Gastrocnemius medialis (tissue), 4 donors: Measurements from ENCODE around the gene PGLYRP2.

Experiments used
- POLR2A ChIP-seq, 2 donors: fragments of 450-650 bp; IDR thresholded peaks; one replicate each; pipeline ENCODE4 v1.6.1; 2017; ENCODE audit warnings: antibody characterized with exemption in 2 of 2, mild to moderate bottlenecking in 2 of 2, moderate library complexity in 2 of 2
- TF ChIP-seq, protein P1 (sequence below), 5 experiments: fragments of 450-650 bp in 3 of 5; fragments of 200-600 bp in 2 of 5; sonication (generic) in 2 of 5; IDR thresholded peaks in 4 of 5; conservative IDR thresholded peaks in 1 of 5; 1 replicate in 4 of 5; 2 replicates in 1 of 5; pipeline ENCODE4 v1.5.1; 2016 to 2019; ENCODE audit warnings: antibody characterized with exemption in 5 of 5, mild to moderate bottlenecking in 3 of 5, moderate library complexity in 3 of 5

DNA sequence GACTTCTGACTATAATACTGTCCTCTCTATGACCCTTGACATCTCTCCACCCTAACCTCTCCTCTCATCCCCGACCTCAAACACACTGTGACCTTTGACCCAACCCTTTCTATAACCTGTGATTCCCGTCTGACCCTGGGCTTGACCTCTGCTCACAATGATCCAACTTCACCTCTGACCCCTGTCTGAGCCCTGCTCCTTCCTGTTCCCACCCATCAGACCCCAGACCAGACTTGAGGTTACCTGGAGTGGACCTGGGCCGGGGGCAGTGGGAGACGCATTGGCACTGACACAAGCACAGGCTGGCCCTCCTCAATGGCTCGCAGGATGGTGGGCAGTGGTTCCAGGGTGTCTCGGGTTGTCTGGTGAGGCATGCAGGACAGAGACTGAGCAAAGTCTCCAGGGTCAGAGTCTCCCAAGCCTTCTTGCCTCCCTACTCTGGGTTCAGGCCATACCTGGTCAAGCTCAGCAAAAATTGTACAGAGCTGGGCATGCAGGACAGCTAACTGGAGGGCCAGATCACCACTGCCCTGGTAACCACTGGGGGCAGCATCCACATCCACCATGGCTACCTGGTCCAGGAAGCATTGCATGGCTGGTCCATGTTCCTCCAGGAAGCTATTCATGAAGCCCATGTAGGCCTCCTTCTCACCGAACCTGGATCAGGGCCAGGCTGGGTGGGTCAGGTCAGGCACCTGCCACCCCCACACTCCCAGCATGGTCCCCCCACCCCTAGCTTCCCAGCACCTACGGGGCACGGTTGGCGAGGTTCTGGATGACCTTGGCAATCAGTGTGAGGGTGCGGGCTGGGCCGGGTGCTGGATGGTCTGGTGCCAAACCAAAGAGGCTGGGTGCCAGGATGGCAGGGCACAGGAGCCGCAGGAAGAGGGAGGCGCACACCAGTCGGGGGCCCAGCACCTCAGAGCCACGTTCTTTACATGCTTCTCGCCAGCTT lies 25.1 kb downstream of the PGLYRP2 start:
- TF ChIP-seq, protein P1, sequence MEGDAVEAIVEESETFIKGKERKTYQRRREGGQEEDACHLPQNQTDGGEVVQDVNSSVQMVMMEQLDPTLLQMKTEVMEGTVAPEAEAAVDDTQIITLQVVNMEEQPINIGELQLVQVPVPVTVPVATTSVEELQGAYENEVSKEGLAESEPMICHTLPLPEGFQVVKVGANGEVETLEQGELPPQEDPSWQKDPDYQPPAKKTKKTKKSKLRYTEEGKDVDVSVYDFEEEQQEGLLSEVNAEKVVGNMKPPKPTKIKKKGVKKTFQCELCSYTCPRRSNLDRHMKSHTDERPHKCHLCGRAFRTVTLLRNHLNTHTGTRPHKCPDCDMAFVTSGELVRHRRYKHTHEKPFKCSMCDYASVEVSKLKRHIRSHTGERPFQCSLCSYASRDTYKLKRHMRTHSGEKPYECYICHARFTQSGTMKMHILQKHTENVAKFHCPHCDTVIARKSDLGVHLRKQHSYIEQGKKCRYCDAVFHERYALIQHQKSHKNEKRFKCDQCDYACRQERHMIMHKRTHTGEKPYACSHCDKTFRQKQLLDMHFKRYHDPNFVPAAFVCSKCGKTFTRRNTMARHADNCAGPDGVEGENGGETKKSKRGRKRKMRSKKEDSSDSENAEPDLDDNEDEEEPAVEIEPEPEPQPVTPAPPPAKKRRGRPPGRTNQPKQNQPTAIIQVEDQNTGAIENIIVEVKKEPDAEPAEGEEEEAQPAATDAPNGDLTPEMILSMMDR (IDR thresholded peaks at IDR 0.05 in 4 of 5, conservative IDR thresholded peaks at IDR 0.05 in 1 of 5) = no peak
- TF ChIP-seq POLR2A (IDR thresholded peaks at IDR 0.05) = no peak
